RWPE2 (cell line): ENCODE data around the gene ACSF3.

Experiments used
- ATAC-seq: fragments of 200-7000 bp; cut with Tn5 transposase; 3 replicates; pipeline ENCODE4 v1.9.1; 2021; ENCODE audit warnings: low read depth
- DNase-seq: peaks from one replicate; pipeline ENCODE4 v3.0.0-alpha.2; 2020; ENCODE audit warnings: low spot score
- H3K27ac ChIP-seq: fragments of 450-650 bp; 2 replicates; pipeline ENCODE4 v1.5.1; 2017; ENCODE audit warnings: mild to moderate bottlenecking; ENCODE audit not compliant: poor library complexity, severe bottlenecking
- H3K27me3 ChIP-seq: fragments of 250-450 bp; sonication (Bioruptor Pico); 2 replicates; pipeline ENCODE4 v1.5.1; 2021; ENCODE audit warnings: mild to moderate bottlenecking, moderate library complexity; ENCODE audit not compliant: insufficient read depth, poor library complexity, severe bottlenecking
- H3K36me3 ChIP-seq: fragments of 250-450 bp; sonication (Bioruptor Pico); 2 replicates; pipeline ENCODE4 v1.5.1; 2020; ENCODE audit warnings: low read depth, mild to moderate bottlenecking, moderate library complexity
- H3K4me1 ChIP-seq: fragments of 250-450 bp; sonication (Bioruptor Pico); 2 replicates; pipeline ENCODE4 v1.5.1; 2021; ENCODE audit warnings: mild to moderate bottlenecking, moderate library complexity; ENCODE audit not compliant: insufficient read depth, poor library complexity, severe bottlenecking
- H3K4me3 ChIP-seq: fragments of 250-450 bp; sonication (Bioruptor Pico); 2 replicates; pipeline ENCODE4 v1.5.1; 2021; ENCODE audit warnings: mild to moderate bottlenecking, moderate library complexity; ENCODE audit not compliant: severe bottlenecking
- H3K9me3 ChIP-seq: fragments of 250-450 bp; sonication (Bioruptor Pico); 2 replicates; pipeline ENCODE4 v1.5.1; 2021; ENCODE audit warnings: mild to moderate bottlenecking, moderate library complexity; ENCODE audit not compliant: severe bottlenecking
- CTCF ChIP-seq: fragments of 450-650 bp; IDR thresholded peaks from one replicate; pipeline ENCODE4 v1.5.1; 2017; ENCODE audit warnings: mild to moderate bottlenecking, moderate library complexity; ENCODE audit not compliant: poor library complexity, severe bottlenecking

The ACSF3 gene

GRCh38 chr16:89149386-89149785, 55.7 kb downstream of the ACSF3 start:
- Histone ChIP-seq H3K4me3 (no peak overlapping the region), H3K9me3 (no peaks in the 10 kb centered on the region), H3K27ac (no peak overlapping the region), H3K27me3 (no peaks in the 10 kb centered on the region), H3K36me3 (peaks cover 24% of the 10 kb centered on the region), H3K4me1 (peaks cover 4% of the 10 kb centered on the region)
- ATAC-seq: no peak
- TF ChIP-seq CTCF: no peak
- DNase-seq: peak; percentile 22

GRCh38 chr16:89150090-89150835, 56.6 kb downstream of the ACSF3 start:
- Histone ChIP-seq H3K36me3 (peaks cover 24% of the 10 kb centered on the region), H3K4me3 (no peak overlapping the region), H3K4me1 (peaks cover 4% of the 10 kb centered on the region), H3K27me3 (no peaks in the 10 kb centered on the region), H3K9me3 (no peaks in the 10 kb centered on the region), H3K27ac (peak overlapping the region; percentile 1)
- ATAC-seq (no peak; the same call in 2 of the 3 replicates), DNase-seq (peak; percentile 52)
- TF ChIP-seq CTCF: no peak

GRCh38 chr16:89150981-89151380, 57.3 kb downstream of the ACSF3 start:
- DNase-seq: peak; percentile 36
- Histone ChIP-seq H3K4me1 (peaks cover 4% of the 10 kb centered on the region), H3K9me3 (no peaks in the 10 kb centered on the region), H3K27me3 (no peaks in the 10 kb centered on the region), H3K36me3 (peaks cover 20% of the 10 kb centered on the region), H3K27ac (no peak overlapping the region), H3K4me3 (no peak overlapping the region)
- no peak for TF ChIP-seq CTCF
- ATAC-seq: no peak

- H3K36me3 ChIP-seq: peaks cover 11% of the 10 kb centered on the region; the same call in 1 of the 2 replicates
- no peaks in the 10 kb centered on the region for H3K9me3 ChIP-seq
- peaks cover 4% of the 10 kb centered on the region for H3K4me1 ChIP-seq
These were observed 59.4 kb downstream of the ACSF3 start for GRCh38 chr16:89152831-89153700.

More at GRCh38 chr16:89152831-89153700, 59.4 kb downstream of the ACSF3 start:
- ATAC-seq: peak; percentile 4; the same call in 2 of the 3 replicates
- no peaks in the 10 kb centered on the region for H3K27me3 ChIP-seq
- TF ChIP-seq CTCF: no peak
- H3K27ac ChIP-seq: no peak overlapping the region
- H3K4me3 ChIP-seq: no peak overlapping the region
- DNase-seq: no peak
